ENCODE results near the gene TCEA2.

The TCEA2 gene

DNA sequence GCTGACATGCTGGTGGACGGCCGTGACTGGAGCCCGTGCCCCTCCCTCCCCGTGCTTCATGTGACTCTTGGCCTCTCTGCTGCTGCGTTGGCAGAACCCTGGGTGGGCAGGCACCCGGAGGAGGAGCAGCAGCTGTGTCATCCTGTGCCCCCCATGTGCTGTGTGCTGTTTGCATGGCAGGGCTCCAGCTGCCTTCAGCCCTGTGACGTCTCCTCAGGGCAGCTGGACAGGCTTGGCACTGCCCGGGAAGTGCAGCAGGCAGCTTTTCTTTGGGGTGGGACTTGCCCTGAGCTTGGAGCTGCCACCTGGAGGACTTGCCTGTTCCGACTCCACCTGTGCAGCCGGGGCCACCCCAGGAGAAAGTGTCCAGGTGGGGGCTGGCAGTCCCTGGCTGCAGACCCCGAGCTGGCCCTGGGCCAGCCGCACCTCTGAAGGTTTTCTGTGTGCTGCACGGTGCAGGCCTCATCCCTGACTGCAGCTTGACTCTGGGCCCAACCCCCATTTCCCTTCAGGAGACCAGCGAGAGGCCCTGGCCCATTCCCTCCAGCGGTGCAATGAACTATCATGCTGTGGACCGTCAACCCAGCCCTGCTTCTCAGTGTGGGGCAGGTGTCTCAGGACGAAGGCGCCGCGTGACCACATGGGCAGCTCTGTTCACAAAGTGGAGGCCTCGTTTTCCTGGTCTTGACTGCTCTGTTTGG lies 36.2 kb downstream of the TCEA2 start:
- DNase-seq: no peak

DNA sequence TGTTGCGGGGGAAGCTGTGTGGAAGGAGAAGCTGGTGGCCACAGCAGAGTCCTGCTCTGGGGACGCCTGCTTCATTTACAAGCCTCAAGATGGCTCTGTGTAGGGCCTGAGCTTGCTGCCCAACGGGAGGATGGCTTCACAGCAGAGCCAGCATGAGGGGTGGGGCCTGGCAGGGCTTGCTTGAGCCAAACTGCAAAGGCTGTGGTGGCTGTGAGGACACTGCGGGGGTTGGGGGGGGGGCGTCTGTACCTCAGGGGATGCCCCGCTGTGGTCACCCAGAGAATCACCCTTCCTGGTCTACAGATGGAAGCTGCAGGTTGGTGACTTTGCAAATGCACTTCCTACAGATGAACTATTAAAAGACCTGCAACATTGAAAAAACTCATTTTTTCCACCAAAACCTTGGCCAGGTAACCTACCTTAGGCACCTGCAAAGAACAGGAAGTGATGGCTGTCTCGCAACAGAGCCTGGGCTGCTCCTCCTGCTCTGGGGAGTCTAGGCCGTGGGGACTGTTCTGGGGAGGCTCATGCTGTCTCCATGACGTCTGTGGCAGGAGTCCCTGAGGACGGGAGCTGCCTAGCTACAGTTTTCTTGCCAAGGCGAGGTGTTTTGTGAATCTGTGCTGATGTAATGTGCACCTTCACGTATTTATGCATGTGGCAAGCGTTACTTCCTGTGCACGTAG lies 37.0 kb downstream of the TCEA2 start:
- DNase-seq: peak; percentile 37

DNA sequence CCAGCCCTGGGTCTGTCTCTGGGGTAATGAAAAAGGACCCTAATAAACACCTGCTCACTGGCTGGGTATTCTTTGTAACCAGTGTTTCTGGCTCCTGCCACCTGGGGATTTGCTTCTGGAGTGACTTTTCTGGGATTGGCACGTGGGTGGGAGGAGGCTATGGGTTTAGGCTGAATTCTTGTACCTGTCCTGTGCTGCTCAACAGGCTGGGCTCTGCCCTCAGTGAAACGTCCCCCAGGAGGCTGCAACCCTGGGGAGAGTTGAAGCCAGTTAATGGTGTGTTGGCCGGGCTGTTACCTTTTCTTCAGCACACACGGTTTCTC lies 37.5 kb downstream of the TCEA2 start:
- no peak for DNase-seq

DNA sequence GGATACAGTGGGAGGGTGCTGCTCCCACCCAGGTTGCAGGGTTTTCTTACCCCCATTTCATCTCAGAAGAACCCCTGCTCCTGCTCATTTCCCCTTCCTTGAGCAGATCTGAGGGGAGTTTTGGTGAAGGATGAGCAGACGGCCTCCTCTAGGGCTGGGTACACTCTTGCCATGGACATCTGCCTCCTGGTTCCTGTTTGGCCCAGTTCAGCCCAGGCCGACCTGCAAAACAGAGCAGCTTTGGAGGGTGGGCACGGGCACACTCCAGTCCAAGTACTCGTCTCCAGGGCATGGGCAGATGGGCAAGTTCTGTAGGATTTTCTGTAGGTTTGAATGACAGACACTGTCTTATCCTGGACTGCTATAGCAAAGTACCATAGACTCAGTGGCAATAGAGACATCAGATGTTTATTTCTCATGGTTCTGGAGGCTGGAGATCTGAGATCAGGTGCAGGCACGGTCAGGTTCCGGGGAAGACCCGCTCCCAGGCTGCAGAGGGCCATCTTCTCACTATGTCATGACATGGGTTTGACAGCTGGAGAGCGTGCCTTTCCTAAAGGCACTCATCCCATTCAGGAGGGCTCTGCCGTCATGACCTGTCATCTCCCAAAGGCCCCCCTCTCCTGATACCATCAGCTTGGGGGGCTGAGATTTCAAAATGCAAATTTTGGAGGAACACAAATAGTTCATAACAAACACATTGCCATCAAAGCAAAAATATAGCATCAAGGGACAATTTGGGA lies 38.1 kb downstream of the TCEA2 start:
- DNase-seq: no peak

DNA sequence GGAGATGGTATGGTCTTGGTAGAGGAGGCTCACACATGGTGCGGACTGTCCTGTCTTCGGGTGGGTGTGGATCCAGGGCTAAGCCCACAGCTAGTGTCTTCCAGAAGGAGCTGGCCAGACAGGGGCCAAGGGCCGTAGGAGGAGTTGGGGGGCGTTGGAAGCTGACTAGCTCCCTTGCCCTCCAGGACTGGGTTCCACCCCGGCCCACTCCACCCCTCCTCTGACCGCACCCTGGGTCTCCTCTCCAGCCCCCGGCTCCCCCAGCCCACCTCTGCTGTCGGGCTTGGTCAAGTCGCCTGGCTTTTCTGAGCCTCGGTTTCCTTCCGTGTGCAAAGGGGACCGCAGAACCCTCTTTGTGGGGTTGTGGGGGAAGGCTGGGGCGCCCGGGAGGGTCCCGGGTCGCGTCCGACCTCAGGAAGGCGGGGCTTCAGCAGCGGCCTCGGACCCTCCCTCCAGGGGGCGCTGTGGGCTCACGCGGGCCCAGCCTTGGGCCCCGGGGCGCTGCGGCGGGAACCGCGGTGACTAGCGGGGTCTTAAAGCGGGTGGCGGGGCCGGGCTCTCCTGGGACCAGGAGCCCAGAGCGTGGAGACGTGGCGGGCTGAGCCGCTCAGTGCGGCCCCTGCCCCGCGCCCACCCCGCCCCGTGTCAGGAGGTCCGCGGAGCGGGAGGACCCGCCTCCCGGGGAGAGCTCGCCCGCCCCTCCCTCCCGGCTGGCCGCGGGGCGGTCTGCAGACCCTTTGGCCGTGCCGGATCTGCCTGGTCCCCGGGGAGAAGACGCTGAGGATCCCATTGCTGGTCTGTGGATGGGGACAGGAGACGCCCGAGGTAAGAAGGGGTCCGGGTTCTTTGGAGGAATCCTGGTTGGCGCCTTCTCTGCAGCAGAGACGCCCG lies 39.0 kb downstream of the TCEA2 start:
- peak; percentile 42 for DNase-seq

DNA sequence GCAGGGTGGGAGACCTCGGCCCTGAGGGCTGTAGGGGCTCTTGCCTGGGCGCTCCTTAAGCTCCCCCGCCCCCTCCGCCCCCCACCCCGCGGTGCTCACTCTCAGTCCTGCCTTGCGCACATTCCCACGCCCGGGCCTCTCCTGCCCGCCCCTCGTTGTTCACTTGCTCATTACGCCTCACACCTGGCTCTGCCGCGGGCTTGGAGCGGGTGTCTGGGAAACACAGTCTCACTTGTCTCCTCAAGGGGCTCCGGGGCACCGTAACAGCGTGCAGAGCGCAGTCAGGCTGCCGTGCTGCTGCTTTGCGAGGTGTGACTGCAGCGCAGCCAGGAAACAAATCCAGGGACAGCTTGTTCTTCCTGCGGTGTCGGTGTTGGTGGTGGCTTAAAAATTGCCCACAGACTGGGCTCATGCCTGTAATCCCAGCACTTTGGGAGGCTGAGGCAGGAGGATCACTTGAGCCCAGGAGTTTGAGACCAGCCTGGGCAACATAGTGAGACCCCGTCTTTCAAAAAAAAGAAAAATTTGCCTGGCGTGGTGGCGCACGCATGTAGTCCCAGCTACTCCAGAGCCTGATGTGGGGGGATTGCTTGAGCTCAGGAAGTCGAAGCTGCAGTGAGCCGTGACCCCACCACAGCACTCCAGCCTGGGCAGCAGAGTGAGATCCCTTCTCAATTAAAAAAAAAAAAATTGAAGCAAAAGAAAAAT lies 39.8 kb downstream of the TCEA2 start:
- no peak for DNase-seq

DNA sequence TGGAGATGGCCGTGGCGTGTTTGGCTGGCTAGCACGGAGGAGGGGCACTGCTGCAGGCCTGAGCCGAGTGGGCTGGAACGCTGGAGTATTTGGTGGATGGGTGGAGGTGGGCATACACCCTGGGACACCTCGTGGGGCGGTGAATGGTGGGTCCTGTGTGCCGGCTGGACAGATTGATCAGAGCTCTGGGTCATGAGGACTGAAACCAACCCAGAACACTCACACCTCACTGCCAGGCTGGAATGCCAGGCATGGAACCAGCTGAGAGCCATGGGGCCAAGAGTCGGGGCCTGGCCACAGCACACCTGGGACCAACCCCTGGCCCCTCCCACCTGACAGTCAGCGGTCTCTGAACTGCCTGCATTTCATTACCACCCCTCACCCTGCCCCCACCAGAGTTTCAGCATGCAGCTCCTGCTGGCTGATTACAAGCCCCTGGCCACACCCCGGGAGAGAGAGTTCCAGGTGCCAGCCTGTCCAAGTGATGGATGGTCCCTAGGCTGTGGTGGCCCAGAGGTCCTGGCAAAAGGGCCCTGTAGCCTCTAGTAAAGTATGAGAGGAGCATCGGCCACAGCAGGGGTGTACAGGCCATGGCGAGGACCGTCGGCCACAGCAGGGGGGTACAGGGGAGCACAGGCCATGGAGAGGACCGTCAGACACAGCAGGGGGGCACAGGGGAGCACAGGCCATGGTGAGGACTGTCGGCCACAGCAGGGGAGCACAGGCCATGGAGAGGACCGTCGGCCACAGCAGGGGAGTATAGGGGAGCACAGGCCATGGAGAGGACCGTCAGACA lies 41.1 kb downstream of the TCEA2 start:
- no peak for DNase-seq

DNA sequence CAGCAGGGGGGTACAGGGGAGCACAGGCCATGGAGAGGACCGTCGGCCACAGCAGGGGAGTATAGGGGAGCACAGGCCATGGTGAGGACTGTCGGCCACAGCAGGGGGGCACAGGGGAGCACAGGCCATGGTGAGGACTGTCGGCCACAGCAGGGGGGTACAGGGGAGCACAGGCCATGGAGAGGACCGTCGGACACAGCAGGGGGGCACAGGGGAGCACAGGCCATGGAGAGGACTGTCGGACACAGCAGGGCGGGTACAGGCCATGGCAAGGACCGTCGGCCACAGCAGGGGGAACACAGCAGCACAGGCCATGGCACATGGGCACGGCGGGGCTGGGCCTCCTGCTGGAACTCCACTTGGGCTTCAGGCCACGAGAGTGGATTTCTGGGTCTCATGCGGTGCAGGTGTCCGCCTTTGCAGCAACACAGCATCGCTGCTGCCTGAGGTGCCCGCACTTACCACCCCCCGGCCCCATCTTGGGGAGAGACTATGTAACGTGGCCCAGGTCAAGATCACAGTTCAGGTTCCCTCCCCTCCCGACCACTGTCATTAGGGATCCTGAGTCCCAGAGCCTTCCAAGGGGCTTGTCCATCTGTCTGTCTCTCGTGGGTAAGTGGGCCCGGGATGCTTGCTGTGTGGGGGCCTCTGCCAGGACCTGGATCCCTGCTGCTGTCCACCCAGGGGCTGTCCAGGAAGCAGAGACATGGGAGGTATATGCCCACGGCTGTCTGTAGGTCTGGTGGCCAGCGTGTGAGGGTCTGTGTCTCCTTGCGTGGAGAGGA lies 41.9 kb downstream of the TCEA2 start:
- DNase-seq: no peak

DNA sequence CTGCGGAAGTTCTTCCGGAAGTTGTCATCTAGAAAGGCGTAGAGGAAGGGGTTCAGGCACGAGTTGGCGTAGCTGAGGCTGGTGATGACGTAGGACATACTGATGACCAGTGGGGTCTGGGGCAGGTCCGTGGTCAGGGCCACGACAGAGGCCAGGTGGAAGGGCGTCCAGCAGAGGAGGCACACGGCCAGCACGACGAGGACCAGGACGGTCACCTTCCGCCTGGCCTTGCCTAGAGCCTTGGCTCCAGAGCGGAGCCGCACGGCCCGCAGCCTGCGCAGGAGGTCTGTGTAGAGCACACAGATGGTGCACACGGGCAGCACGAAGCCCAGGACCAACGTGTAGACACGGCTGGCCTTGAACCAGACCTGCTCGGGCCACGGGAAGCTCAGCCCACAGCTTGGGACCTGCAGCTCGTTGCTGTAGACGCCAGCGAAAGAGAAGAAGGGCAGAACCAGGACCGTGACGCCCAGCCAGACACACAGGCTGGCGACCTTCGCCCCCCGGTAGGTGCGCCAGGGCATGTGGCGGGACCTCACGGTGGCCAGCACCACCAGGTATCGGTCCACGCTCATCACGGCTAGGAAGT lies 42.9 kb downstream of the TCEA2 start:
- no peak for DNase-seq

DNA sequence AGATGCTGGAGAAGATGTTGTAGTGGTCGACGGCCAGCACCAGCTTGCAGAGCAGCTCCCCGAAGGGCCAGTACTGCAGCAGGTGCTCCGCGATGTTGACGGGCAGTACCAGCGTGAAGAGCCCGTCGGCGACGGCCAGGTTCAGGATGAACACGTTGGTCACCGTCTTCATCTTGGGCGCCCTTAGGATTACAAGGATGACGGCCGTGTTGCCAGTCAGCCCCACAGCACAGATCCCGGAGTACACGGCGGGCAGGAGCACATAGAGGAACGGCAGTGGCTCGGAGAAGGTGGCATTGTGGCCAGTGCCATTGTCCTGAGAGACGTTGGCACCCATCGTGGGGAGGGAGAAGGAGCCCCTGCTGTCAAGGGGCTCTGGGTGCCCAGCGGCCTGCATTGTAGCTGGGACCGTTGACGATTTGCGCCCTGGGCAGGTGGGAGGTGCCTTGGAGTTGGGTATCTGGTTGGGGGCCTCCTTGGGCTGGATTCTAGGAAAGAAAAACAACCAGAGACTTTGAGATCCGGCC lies 43.5 kb downstream of the TCEA2 start:
- no peak for DNase-seq

DNA sequence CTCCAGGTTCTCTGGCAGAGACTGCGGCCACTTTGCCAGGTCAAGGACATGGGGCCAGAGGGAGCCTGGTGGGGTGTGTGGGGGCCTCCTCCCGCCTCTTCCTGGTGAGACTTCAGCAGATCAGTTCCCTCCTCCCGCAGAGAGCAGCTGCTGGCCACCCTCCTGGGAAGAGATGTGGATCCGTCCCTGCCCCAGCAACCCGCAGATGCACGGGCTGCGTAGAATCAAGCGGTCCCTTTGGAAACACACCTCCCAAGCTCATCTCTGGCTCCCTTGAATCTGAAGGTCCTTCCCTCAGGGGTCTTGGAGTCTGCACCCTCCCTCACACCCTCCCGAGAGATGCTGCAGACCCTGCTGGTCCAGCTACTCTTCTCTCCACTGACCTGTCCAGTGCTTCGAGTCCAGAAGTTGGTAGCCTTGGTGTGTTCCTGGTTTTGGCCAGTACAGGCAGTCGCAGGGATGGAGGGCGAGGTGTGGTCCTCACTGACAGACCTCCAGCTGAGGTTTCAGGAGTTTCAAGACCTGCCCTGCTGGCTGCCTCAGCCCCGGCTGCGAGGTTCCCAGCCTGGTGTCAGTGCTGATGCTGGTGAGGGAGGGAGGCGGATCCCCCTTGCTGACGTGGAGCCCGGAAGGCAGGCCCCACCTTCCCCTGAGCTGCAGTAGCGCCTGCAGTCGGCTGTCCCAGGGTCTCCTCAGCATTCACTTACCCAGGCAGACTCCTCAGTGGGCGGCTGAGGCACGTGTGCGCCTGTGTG lies 44.2 kb downstream of the TCEA2 start, which contains the start of gene NPBWR2:
Gene NPBWR2, minus strand, starts transcription at position 585 of the 755 bp plus-strand sequence. CDS start 734 bp downstream, outside the sequence.
- no peak for DNase-seq

DNA sequence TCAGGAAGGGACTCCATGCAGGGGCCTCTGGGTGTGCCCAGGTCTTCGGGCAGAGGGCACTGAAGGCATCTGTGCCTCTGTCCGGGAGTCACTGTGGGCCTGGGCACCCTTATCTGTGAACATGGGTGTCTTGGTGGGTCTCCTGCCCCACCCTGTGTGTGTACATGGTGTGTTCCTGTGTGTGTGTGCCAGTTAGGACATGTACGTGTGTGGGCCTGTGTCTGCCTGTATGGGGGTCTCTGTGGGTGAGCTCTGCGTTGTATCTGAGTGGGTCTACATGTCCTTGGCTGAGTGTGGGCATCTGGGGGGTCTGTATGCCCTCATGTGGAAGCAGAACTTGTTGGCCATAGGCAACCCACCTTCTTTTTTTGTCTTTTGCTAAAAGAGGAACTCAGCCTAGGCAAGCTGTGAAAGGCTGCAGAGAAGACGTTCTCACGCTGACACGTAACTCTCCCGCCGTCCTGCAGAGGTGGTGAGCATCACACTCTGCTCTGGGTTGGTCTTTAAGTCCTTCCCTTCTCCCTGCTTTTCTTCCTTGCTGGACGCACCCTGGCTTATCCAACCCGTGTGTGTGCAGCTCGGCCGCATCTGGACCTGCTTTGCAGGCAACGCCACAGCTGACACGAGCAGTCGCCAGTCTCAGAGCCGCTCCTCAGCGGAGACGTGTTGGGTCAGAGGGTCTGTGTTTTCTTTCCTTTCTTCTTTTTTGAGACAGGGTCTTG lies 44.9 kb downstream of the TCEA2 start:
- DNase-seq: no peak

DNA sequence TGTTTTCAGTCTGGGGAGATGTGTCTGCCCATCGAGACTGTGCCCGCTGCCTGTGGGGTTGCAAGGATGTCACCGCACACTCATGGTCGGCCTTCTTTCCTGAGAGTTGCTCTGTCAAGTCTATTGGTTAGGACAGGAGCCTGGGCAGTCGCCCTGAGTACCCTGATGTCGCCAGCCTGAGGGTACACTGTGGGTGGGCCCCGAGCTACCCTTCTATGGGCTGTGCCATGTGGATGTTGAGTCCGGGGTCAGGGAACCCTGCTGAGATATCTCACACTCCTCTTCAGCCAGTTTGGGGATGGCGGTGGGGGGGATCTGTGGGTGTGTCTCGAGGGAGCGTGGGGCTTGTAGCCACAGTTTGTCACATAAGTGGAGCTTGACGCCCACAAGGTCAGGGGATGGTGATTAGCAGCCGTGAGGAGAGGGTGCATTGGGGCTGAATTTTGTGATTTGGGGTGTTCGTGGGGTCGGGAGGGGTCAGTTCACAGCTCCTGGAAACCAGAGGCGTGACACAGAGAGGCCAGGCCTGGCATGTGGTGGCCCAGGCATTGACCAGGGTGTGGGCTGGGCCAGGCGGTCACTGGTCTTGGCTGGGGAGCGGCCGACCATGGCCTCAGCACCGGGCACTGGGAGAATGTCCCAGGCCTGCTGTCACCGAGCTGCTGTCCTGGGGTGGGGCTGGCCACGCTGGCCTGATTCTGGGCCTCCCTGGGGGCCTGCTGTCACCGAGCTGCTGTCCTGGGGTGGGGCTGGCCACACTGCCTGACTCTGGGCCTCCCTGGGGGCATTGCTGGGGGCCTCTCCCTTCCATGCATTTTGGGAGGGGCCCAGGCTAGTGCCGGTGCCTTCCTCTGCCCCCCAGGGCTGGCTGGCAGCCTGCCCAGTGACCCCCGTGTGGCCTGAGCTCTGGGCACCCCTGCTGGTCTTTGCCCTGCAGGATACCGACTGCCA lies 46.0 kb downstream of the TCEA2 start:
- no peak for DNase-seq

DNA sequence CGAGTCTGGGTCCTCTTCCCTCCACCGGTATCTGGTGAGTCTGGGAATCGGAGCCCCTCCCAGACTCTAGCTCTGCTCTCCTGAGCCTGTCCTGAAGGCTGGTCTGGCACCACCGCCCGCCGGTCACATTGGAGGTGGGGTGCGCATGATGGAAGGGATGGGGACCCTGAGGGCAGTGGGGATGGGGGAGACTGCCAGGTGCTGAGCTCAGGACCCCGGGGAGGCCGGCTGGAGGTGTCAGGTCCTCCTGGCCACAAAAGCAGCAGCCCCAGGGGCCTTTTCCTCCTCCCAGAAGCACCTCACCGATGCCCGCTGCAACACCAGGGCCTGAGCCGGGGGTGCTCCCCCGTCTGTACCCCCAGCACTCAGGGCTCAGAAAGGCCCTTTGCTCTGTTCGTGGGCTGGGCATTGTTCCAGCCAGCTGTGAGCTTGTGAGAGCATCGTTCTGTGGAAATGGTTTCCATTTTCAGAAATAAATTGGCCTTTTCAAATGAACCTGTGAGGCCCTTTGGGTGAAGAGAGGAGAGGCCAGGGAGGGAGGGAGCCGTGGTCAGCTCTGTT lies 46.9 kb downstream of the TCEA2 start:
- DNase-seq: no peak

DNA sequence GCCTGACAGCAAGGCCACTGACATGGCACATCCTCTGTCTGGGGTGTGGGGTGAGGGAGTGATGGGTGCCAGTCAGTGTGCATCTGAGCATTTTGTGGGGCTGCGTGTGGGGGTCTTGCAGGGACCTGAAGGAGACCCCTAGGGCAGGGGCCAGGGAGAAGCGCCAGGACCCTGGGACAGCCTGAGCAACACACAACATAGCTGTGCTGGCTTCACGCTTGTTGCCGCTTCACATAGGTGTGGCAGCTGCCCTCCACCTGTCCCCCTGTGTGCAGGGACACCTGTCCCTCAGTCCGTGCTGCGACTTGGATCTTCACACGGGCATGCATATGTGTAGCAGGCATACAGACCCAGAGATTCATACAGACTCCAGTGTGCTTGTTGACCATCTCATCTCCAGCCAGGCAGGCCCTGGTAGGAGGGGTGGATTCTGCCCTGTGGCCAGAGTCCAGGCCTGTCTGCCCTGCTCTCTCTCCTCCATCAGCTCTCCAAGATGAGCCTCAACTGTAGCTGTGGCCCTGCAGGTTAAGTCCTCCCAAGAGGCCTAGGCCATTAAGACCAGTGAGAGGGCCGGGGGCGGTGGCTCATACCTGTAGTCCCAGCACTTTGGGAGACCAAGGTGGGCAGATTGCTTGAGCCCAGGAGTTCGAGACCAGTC lies 47.5 kb downstream of the TCEA2 start:
- DNase-seq: no peak
